Right atrium auricular region (tissue), 2 donors: ENCODE results near the gene WDR11. TPM values are rescaled to one million over a fixed set of nuclear protein-coding genes. Genes with fewer than 3 reads are reported as not detected.
A peak's percentile ranks its signal among the peaks of the same experiment; 100 is the strongest.

Experiments
- DNase-seq: peaks from one replicate; pipeline ENCODE4 v3.0.0-alpha.2; 2019; ENCODE audit warnings: low spot score
- H3K27ac ChIP-seq, 2 donors: fragments of 200-600 bp; sonication (generic); 1 replicate in 1 of 2; 2 replicates in 1 of 2; pipeline ENCODE4 v1.5.1; 2016 to 2019
- H3K27me3 ChIP-seq, 2 donors: fragments of 200-600 bp; sonication (generic); one replicate each; pipeline versions ENCODE4 v1.5.1 to v1.6.0; 2017 to 2019
- H3K36me3 ChIP-seq: fragments of 200-600 bp; sonication (generic); one replicate; pipeline ENCODE4 v1.5.1; 2016
- H3K4me1 ChIP-seq, 2 donors: fragments of 200-600 bp; sonication (generic); one replicate each; pipeline versions ENCODE4 v1.5.1 to v1.6.0; 2017 to 2019
- H3K4me3 ChIP-seq, 2 donors: fragments of 200-600 bp; sonication (generic); 1 replicate in 1 of 2; 2 replicates in 1 of 2; pipeline ENCODE4 v1.5.1; 2017 to 2019; ENCODE audit warnings: mild to moderate bottlenecking in 1 of 2, moderate library complexity in 1 of 2
- H3K9me3 ChIP-seq, 2 donors: fragments of 200-600 bp; sonication (generic); one replicate each; pipeline ENCODE4 v1.5.1; 2019
- total RNA-seq, 2 donors: library from RNA; depleted of rRNA; stranded (reverse); fragments of >200 nt; gene quantifications; one replicate each; pipeline ENCODE4 v1.1.0, GENCODE V29; 2016
- TF ChIP-seq, protein P1 (sequence below), 2 donors: fragments of 200-600 bp; sonication (generic); IDR thresholded peaks; one replicate each; pipeline ENCODE4 v1.5.1; 2019; ENCODE audit warnings: antibody characterized with exemption in 2 of 2

The WDR11 gene
- total RNA-seq, 2 donors from 2014 or later: 11.1 to 12.7 TPM

DNA sequence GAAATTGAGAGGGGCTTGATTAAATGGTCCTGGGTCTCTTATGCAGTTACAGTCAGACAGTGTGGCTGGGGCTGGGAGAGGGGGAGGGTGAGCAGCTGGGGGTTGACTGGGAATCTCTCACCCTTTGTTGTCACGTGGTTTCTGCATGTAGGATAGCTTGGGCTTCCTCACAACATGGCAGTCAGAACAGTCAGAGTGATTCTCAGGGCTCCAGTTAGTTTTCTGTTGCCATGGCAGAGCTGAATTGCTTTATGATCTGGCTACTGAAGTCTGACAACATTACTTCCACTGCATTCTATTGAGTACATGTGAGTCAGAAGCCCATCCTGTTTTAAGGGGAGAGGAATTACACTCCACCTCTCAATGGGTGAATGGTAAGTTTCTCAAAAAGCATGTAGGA, 102.7 kb downstream of the WDR11 start:
- Histone ChIP-seq H3K4me1 (peaks cover 0 to 8% of the 10 kb centered on the region in 2 donors), H3K27me3 (peaks cover 0 to 3% of the 10 kb centered on the region in 2 donors), H3K27ac (no peak overlapping the region), H3K4me3 (no peak overlapping the region), H3K36me3 (no peaks in the 10 kb centered on the region), H3K9me3 (peaks cover 0 to 15% of the 10 kb centered on the region in 2 donors)
- TF ChIP-seq, protein P1, sequence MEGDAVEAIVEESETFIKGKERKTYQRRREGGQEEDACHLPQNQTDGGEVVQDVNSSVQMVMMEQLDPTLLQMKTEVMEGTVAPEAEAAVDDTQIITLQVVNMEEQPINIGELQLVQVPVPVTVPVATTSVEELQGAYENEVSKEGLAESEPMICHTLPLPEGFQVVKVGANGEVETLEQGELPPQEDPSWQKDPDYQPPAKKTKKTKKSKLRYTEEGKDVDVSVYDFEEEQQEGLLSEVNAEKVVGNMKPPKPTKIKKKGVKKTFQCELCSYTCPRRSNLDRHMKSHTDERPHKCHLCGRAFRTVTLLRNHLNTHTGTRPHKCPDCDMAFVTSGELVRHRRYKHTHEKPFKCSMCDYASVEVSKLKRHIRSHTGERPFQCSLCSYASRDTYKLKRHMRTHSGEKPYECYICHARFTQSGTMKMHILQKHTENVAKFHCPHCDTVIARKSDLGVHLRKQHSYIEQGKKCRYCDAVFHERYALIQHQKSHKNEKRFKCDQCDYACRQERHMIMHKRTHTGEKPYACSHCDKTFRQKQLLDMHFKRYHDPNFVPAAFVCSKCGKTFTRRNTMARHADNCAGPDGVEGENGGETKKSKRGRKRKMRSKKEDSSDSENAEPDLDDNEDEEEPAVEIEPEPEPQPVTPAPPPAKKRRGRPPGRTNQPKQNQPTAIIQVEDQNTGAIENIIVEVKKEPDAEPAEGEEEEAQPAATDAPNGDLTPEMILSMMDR (IDR thresholded peaks at IDR 0.05): no peak
- peak; percentile 18 for DNase-seq
